Skeletal muscle tissue (tissue), 4 donors: ENCODE measurements around the gene SERPINE2. TPM values are rescaled to one million over a fixed set of nuclear protein-coding genes. Genes with fewer than 3 reads are reported as not detected.

Experiments
- H3K27ac ChIP-seq: one replicate; pipeline ENCODE4 v1.7.0; 2013; ENCODE audit warnings: mild to moderate bottlenecking, low read depth, low read length, inconsistent platforms
- H3K27me3 ChIP-seq, 3 donors: one replicate each; pipeline ENCODE4 v1.7.0; 2013; ENCODE audit warnings: low read length in 3 of 3; ENCODE audit not compliant: control insufficient read depth in 3 of 3, insufficient read depth in 3 of 3
- H3K36me3 ChIP-seq, 3 donors: one replicate each; pipeline ENCODE4 v1.7.0; 2013; ENCODE audit warnings: low read length in 3 of 3; ENCODE audit not compliant: control insufficient read depth in 3 of 3, insufficient read depth in 3 of 3
- H3K4me1 ChIP-seq, 3 donors: one replicate each; pipeline ENCODE4 v1.7.0; 2013; ENCODE audit warnings: low read length in 3 of 3, mild to moderate bottlenecking in 3 of 3; ENCODE audit not compliant: control insufficient read depth in 3 of 3, insufficient read depth in 3 of 3
- H3K4me3 ChIP-seq, 3 donors: one replicate each; pipeline ENCODE4 v1.7.0; 2013; ENCODE audit warnings: low read length in 3 of 3
- H3K9ac ChIP-seq, 3 donors: one replicate each; pipeline ENCODE4 v1.7.0; 2013; ENCODE audit warnings: low read length in 3 of 3, mild to moderate bottlenecking in 3 of 3, moderate library complexity in 2 of 3, low read depth in 1 of 3
- H3K9me3 ChIP-seq, 3 donors: one replicate each; pipeline ENCODE4 v1.7.0; 2013; ENCODE audit warnings: low read length in 3 of 3; ENCODE audit not compliant: control insufficient read depth in 3 of 3
- total RNA-seq: library from RNA; depleted of rRNA; stranded (reverse); fragments of >200 nt; gene quantifications from one replicate; pipeline ENCODE4 v1.2.3, GENCODE V29; 2014
- donor health status: Osteomylitis.

SERPINE2 gene
- total RNA-seq, 1 donor from 2014 or later = 33.4 TPM

DNA sequence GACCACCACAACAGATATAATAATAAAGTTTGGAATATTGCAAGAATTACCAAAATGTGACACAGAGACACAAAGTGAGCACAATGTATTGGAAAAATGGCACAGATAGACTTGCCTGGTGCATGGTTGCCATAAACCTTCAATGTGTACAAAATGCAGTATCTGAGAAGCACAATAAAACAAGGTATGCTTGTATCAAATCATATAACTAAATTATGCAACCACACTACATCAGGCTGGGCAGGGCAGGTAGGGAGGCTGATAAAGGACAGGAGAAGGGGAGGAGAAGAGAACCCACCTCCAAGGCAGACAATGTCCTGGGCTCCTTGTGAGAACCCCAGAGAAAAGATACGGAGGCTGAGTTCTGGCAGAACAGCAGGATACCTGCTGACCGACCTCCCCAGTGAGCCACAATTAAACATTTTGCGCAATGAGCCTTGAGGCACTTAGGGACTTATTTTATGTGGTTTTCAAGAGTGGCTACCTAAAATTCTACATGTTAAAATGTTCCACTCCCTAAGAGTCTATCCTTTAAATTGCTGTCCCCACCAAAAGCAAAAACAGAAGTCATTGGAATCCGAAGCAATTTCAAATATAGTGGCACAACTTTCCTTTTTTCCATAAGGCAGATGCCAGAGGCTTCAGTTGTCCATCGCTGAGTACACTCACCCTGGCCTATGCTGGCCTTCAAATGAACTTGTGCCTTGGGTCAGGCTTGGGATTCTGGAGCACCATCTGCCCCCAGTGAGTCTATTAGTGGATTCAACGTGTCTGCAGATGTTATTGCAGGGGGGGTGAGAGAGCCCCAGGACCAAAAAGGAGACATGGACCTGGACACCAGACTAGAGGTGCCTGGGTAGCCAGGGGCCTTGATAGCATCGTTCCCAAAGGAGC is 110.7 kb downstream of the SERPINE2 start:
- Histone ChIP-seq H3K27me3 (no peaks in the 10 kb centered on the region), H3K27ac (no peak overlapping the region), H3K4me1 (peaks cover 9 to 13% (median 11%) of the 10 kb centered on the region in 3 donors), H3K4me3 (no peak overlapping the region), H3K9ac (no peak overlapping the region), H3K36me3 (no peaks in the 10 kb centered on the region), H3K9me3 (no peaks in the 10 kb centered on the region)

DNA sequence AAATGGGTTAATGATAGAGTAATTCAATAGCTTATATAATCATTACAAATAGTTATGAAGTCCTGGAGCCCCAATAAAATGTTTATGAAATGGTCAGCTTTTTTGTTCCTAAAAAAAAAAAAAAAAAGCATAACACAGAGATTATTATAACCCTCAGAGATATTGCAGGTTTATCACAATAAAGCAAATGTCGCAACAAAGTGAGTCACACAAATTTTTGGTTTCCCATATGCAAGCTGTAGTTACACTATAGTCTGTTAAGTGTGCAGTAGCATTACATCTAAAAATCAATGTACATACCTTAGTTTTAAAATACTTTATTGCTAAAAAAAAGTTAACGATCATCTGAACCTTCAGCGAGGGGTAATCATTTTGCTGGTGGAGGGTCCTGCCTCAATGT is 114.0 kb downstream of the SERPINE2 start:
- no peaks in the 10 kb centered on the region for H3K9me3 ChIP-seq
- H3K27ac ChIP-seq = no peak overlapping the region
- no peak overlapping the region for H3K9ac ChIP-seq
- peaks cover 4 to 8% (median 6%) of the 10 kb centered on the region in 3 donors for H3K4me1 ChIP-seq
- H3K36me3 ChIP-seq = no peaks in the 10 kb centered on the region
- H3K4me3 ChIP-seq = no peak overlapping the region
- H3K27me3 ChIP-seq = no peaks in the 10 kb centered on the region

Other genes starting within 250 kb of the SERPINE2 start
- gene AP1S3, start 201.7 kb downstream of the SERPINE2 start, total RNA-seq = 1.0 TPM
- gene WDFY1, start 94.0 kb downstream of the SERPINE2 start, total RNA-seq = 38.1 TPM
- 30.3 TPM for gene MRPL44, start 81.8 kb downstream of the SERPINE2 start, total RNA-seq